Colonic mucosa (tissue), 4 donors: ENCODE measurements around the gene P2RX1. TPM values are rescaled to one million over a fixed set of nuclear protein-coding genes. Genes with fewer than 3 reads are reported as not detected.
A peak's percentile ranks its signal among the peaks of the same experiment; 100 is the strongest.

ENCODE experiments used
- DNase-seq: peaks from one replicate; pipeline ENCODE4 v3.0.0-alpha.2; 2020
- H3K27ac ChIP-seq: fragments of 200-600 bp; one replicate; pipeline ENCODE4 v1.8.0; 2021
- H3K27me3 ChIP-seq: fragments of 200-600 bp; one replicate; pipeline ENCODE4 v1.8.0; 2021
- H3K36me3 ChIP-seq: fragments of 200-600 bp; one replicate; pipeline ENCODE4 v1.8.0; 2021
- H3K4me1 ChIP-seq: fragments of 200-600 bp; one replicate; pipeline ENCODE4 v1.8.0; 2021; ENCODE audit warnings: mild to moderate bottlenecking
- H3K4me3 ChIP-seq: fragments of 200-600 bp; one replicate; pipeline ENCODE4 v1.8.0; 2021
- H3K9ac ChIP-seq, 2 donors: one replicate each; pipeline ENCODE4 v1.7.0; 2013; ENCODE audit warnings: control low read depth in 2 of 2, low read depth in 2 of 2, low read length in 2 of 2
- H3K9me3 ChIP-seq: fragments of 200-600 bp; one replicate; pipeline ENCODE4 v1.8.0; 2021
- CTCF ChIP-seq: fragments of 200-600 bp; IDR thresholded peaks from one replicate; pipeline ENCODE4 v1.8.0; 2022; ENCODE audit warnings: antibody characterized with exemption, mild to moderate bottlenecking
- intact Hi-C: fragments of 100-400 bp; cut with DNase I; formaldehyde crosslinking; loops from one replicate; pipeline ENCODE4 v1.14.1; 2022
- total RNA-seq, 2 donors: library from RNA; stranded (reverse); fragmentation: NEBNext Ultra II Directional in 1 of 2; extraction: Animal tissue kit (Norgen Biotek cat#: 25700) in 1 of 2; gene quantifications; one replicate each; pipeline ENCODE4 v1.2.1, GENCODE V29; 2021
- donor health status: healthy.
- donor health status: DM: no; HTN: no; CAD: no.
- donor health status: DM: no; HTN: no; CAD: no.

The P2RX1 gene
- total RNA-seq, 2 donors from 2014 or later: 2.7 to 4.8 TPM

GRCh38 chr17:3917391-3917931 lies 1.2 kb upstream of the P2RX1 start:
- H3K4me3 ChIP-seq: no peak overlapping the region
- intact Hi-C loops: loop anchor here (10.0 kb wide), 1 partner anchor 157 kb away; no protein-coding TSS in a partner anchor
- peak overlapping the region; percentile 56 to 71 for H3K9ac ChIP-seq
- DNase-seq: peak; percentile 87
- H3K9me3 ChIP-seq: no peaks in the 10 kb centered on the region
- TF ChIP-seq CTCF: no peak
- H3K36me3 ChIP-seq: no peaks in the 10 kb centered on the region
- H3K27me3 ChIP-seq: no peaks in the 10 kb centered on the region
- H3K4me1 ChIP-seq: peaks cover 18% of the 10 kb centered on the region
- peak overlapping the region; percentile 63 for H3K27ac ChIP-seq

- peak overlapping the region; percentile 56 to 71 for H3K9ac ChIP-seq
- TF ChIP-seq CTCF: no peak
- DNase-seq: peak; percentile 35
- H3K27me3 ChIP-seq: no peaks in the 10 kb centered on the region
- intact Hi-C loops: loop anchor here (10.0 kb wide), 1 partner anchor 158 kb away; no protein-coding TSS in a partner anchor
- H3K27ac ChIP-seq: peak overlapping the region; percentile 63
- peaks cover 18% of the 10 kb centered on the region for H3K4me1 ChIP-seq
- no peaks in the 10 kb centered on the region for H3K36me3 ChIP-seq
- H3K9me3 ChIP-seq: no peaks in the 10 kb centered on the region
- peak overlapping the region; percentile 19 for H3K4me3 ChIP-seq
Measured at GRCh38 chr17:3916825-3917224, 560 bp upstream of the P2RX1 start.

- peak overlapping the region; percentile 19 for H3K4me3 ChIP-seq
- no peaks in the 10 kb centered on the region for H3K36me3 ChIP-seq
- H3K4me1 ChIP-seq: peaks cover 18% of the 10 kb centered on the region
Measured at GRCh38 chr17:3915581-3915994, 677 bp downstream of the P2RX1 start.

GRCh38 chr17:3914312-3914670 lies 2.0 kb downstream of the P2RX1 start:
- TF ChIP-seq CTCF: no peak
- no peaks in the 10 kb centered on the region for H3K36me3 ChIP-seq
- peaks cover 18% of the 10 kb centered on the region for H3K4me1 ChIP-seq
- peak overlapping the region; percentile 71 to 75 for H3K9ac ChIP-seq
- DNase-seq: peak; percentile 30
- H3K27ac ChIP-seq: peak overlapping the region; percentile 63
- no peaks in the 10 kb centered on the region for H3K27me3 ChIP-seq
- intact Hi-C loops: loop anchor here (10.0 kb wide), 1 partner anchor 161 kb away; no protein-coding TSS in a partner anchor
- H3K4me3 ChIP-seq: no peak overlapping the region
- no peaks in the 10 kb centered on the region for H3K9me3 ChIP-seq

More at GRCh38 chr17:3915581-3915994, 677 bp downstream of the P2RX1 start:
- no peak for TF ChIP-seq CTCF
- peak overlapping the region; percentile 71 to 75 for H3K9ac ChIP-seq
- no peak for DNase-seq
- no peaks in the 10 kb centered on the region for H3K27me3 ChIP-seq
- no peaks in the 10 kb centered on the region for H3K9me3 ChIP-seq
- peak overlapping the region; percentile 63 for H3K27ac ChIP-seq
- intact Hi-C loops: loop anchor here (10.0 kb wide), 1 partner anchor 159 kb away; no protein-coding TSS in a partner anchor

GRCh38 chr17:3913531-3914311 lies 2.5 kb downstream of the P2RX1 start:
- no peaks in the 10 kb centered on the region for H3K36me3 ChIP-seq
- peaks cover 18% of the 10 kb centered on the region for H3K4me1 ChIP-seq
- peak overlapping the region; percentile 71 to 75 for H3K9ac ChIP-seq
- intact Hi-C loops: loop anchor here (10.0 kb wide), 1 partner anchor 161 kb away; no protein-coding TSS in a partner anchor
- peak; percentile 82 for DNase-seq
- peak; percentile 94 for TF ChIP-seq CTCF
- peak overlapping the region; percentile 63 for H3K27ac ChIP-seq
- no peak overlapping the region for H3K4me3 ChIP-seq
- H3K9me3 ChIP-seq: no peaks in the 10 kb centered on the region
- no peaks in the 10 kb centered on the region for H3K27me3 ChIP-seq
